Prostate gland (tissue), 2 donors: ENCODE results near the gene CAPN11.

Experiments used
- CTCF ChIP-seq, 4 experiments: fragments of 200-600 bp in 2 of 4; fragments of 450-650 bp in 2 of 4; sonication (generic) in 2 of 4; IDR thresholded peaks; 1 replicate in 3 of 4; 2 replicates in 1 of 4; pipeline ENCODE4 v1.5.1; 2016 to 2019; ENCODE audit warnings: antibody characterized with exemption in 4 of 4, mild to moderate bottlenecking in 2 of 4, moderate library complexity in 2 of 4
- POLR2A ChIP-seq: fragments of 450-650 bp; IDR thresholded peaks from one replicate; pipeline ENCODE4 v1.6.1; 2016; ENCODE audit warnings: antibody characterized with exemption, mild to moderate bottlenecking
- POLR2AphosphoS5 ChIP-seq: sonication (generic); formaldehyde crosslinking; IDR thresholded peaks from one replicate; pipeline ENCODE4 v1.6.1; 2017; ENCODE audit warnings: antibody characterized with exemption

- TF ChIP-seq POLR2AphosphoS5 (no peak), CTCF (IDR thresholded peaks at IDR 0.05) (no peak), POLR2A (no peak)
Observed at GRCh38 chr6:44119704-44120262, 38.8 kb upstream of the CAPN11 start.
